NCI-H69 (cell line): ENCODE results near the gene MGME1.

Experiments
- DNase-seq: peaks from one replicate; lab custom pipeline; 2025; lab: John Stamatoyannopoulos, UW

MGME1 gene

DNA sequence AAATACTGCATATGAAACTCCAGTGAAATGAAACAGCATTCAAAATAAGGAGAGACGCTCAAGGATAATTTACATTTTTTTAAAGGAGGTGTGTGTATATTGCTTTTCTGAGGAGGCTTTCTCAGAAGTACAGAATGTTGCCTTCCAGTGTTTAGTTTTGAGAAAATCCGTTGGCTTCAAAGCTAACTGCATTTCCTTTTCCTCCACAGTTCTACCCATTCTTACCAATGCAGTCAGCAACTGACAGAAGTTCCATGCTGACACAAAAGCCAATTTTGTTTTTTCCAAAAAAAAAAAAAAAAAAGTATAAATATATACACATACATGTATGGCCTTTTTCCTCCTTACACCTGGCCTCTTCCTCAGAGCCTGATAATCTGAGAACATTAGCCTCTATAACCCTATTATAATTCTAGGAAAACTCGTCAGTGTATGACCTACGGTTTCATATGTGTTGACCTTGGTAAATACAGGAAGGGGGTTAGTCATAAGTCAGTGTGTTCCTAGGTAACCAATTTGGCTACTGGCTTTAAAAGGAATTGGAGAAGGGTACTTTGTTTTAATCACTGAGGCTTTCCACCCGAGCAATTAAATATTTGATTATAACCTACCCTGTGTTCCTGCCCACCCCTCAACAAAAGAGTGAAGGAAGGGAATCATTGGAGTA is 24.2 kb downstream of the MGME1 start:
- DNase-seq: peak; percentile 94

DNA sequence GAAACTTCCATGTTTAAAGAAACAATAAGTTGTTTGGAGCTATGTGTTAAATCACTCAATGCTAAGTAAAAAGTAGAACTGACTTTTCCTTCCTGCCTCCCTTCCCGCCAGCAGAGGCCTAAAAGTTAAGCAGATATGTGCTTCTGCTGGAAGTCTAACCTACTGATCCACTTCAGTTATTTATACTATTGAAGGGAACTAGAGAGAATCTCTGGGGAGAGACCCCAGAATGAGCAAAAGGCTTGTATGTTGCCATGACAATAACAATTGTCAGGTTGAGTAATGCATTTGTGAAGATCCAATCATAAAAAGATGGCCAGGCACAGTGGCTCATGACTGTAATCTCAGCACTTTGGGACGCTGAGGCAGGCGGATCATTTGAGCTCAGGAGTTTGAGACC is 24.7 kb downstream of the MGME1 start:
- DNase-seq: peak; percentile 64

DNA sequence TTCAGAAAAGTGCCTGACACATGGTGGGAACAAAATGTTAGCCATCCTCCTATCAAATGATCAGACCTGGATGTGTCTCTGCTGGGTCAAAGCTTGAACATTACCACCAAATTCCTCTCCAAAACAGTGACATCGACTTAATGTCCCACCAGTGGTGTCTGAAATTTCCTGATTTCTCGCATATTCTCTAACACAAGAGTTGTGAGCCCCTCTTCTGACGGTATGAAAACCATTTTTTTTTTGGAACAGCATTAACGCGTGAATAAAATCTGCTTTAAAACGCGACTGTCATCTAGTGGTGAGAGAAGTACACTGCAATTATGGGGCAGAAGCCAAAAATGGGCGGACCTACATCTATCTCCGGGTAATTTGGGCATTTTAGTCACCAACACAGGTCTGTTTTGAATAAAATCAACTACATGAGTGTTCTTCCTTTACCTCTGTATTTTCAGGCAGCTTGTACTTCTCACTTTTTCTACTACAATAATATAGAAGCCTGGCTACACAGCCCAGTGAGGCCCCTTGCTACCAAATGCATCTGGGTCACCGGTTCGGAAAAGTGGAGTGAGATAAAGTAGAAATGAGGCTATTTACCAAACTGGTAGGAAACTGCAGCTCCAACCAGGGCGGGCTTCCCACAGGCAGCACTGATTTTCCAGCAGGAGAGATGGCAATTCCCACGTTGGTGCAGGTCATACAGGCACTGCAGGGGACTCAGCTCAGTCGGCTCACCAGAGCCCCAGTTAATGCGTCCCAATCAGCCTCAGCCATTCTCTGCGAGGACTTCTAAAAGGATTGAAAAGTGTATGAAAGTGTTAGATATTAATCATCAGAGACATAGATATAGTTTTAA is 27.4 kb downstream of the MGME1 start:
- DNase-seq: peak; percentile 74

DNA sequence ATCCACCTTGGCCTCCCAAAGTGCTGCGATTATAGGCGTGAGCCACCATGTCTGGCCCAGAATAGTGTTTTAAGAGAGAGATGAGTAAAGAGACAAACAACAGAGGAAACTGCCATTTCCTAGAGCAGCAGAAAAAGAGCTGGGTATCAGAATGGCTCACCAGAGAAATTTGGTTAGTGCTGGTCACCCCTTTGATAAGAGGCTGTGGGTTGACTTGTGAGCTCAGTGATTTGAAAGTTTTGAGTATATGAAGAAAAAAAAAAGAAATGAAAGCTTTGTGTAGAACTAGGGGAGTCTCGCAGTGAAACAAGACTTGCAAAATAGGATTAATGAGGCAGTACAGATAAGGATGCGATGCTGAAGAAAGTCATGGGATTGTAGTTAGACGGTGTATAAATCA is 29.6 kb downstream of the MGME1 start:
- DNase-seq: no peak

DNA sequence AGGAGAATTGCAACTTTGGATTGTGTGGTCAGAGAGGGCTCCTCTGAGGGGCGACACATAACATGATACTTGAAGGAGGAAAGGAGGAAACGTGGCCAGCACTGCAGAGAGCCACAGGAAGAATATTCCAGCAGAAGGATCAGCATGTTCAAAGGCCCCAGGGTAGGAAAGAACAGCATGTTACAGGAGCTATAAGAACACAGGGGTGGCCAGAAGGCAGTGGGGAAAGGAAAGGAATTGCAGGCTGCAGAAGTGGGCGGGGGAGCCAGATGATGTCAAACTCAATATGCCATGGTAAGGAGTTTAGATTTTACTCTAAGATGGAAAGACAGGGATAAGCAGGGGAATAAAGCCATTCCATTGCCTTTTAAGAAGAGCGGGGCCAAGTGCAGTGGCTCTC is 30.7 kb downstream of the MGME1 start:
- no peak for DNase-seq

DNA sequence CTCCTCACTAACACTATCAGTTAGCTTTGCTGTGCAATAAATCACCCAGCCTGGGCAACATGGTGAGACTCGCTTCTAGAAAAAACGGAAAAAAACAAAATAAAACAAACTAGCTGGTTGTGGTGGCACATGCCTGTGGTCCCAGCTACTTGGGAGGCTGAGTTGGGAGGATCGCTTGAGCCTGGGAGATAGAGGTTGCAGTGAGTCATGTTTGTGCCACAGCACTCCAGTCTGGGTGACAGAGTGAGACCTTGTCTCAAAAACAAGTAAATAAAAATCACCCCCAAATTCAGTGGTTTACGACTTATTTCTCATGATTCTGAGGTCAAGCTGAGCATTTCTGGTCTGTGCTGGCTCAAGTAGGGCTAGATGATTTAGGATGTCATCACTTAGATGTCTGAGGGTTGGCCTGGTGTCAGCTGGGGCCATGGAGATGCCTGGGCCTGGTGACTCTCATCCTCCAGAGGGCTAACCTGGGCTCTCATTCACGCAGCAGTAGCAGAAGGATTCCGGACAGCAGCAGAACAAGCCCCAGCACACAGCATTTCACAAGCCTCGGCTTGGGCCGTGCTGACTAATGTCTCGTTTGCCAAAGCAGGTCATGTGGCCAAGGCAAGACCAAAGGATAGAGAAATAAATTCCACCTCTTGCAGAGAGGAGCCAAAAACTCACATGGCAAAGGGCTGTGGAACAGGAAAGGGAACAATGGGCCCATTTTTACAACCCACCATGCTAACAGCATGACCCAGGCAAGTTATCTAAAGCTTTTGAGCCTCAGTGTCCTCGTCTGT is 32.5 kb downstream of the MGME1 start:
- DNase-seq: no peak

DNA sequence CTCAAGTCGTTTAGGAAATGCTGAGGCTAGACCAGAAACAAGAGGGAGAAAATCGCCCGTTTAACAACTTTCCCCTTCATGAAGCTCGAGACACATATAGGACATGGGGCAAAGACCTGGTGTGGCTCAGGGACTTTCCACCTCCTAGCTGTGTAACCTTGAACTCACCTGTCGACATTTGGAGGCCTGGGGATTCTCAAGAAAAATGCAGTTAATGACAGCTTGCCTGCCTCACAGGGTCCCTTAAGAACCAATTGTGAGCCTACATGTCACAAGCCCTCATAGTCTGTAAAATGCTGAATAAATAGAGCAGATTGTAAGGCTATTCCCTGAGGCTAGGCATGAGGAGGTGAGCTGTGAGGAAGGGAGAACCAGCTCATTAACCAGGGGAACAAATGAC is 35.1 kb downstream of the MGME1 start:
- peak; percentile 29 for DNase-seq

DNA sequence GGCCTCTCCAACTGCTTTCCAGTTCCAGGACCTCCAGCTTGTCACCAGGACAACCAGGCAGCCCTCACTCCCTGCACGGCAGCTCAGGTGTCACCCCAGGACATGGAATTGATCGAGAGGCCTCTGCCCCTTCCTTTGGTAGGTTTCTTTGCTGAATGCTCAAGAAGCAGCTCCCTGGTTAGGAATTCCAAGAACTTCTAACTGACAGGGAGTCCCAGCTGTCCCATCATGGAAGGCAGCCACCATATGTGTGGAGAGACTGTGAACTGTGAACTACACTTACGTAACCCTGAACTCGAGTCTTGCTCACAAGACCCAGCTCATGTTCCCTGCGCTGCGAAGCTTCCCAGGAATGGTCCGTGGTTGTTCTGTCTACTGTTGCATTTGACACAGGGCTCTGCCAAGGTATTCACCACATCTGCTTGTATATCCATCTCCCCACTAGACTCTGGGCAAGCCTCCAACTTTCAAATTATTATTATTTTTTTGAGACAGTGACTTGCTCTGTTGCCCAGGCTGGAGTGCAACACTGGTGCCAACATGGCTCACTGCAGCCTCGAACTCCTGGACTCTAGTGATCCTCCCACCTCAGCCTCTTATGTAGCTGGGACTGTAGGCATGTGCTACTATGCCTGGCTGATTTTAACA is 35.7 kb downstream of the MGME1 start:
- DNase-seq: peak; percentile 19

DNA sequence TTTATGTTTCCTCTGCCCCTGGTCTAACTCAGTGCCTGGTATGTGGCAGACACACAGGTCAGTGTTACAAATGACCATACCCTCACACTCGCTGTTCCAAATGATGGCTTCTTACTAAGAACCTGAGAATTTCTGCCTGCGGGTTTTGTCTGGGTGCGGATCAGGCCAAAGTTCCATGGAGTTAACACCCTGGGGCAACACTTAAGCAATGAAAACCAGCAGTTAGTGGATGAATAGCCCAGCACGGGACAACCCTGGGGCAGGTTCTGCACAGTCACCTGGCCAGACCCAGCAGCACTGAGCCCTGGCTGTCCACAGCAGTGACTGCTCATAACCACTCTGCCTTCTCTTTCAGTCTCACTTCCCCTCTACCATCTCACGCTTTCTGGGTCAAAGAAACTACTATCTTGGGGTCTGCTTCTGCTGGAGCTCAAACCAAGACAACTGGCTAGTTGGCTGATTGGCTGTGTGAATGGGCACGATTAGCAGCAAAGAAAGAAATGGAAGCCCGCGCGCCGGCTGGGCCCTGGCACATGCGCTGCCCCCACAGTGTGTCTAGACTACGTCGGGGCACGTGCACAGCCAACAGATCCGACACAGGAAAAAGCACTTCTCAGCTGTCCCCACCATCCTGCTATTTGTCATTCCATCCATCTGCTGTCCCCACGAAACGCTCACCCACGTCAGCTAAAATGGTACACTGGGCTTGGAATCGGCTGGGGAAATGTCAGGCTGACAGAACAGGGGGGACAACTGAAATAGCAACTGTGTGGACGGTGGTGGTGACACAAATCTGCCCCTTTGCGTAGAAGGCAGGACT is 36.6 kb downstream of the MGME1 start:
- DNase-seq: peak; percentile 76

DNA sequence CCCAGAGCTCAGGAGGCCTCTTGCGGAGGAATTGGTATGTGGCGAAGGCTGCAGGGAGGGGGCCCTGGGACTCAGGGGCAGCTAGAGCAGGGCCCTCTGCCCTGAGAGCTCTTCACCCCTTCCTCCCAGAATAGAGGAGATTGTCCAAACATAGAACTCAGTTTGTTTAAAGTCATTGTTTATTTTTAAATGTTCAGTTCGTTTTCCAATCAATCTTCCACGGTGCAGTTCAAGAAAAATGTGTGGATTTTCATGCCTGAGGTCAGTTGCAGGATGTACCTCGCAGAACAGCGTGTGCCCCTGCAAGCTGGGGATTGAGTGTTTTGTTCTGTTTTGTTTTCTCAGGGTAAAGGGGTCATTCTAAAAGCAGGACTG is 37.2 kb downstream of the MGME1 start:
- DNase-seq: no peak

DNA sequence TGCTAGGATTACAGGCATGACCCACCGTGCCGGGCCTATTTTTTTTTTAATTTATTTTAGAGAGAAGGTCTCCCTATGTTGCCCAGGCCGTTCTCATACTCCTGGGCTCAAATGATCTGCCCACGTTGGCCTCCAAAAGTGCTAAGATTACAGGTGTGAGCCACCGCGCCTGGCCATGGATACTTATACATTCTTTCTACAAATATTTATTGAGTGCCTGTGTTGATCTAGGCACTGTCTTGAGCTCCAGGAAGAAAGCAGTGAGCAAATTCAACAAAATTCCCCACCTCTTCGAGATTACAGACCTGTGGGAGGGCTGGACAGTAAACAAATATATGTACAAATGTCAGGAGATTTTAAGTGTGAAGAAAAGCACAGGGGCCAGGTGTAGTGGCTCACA is 37.9 kb downstream of the MGME1 start:
- DNase-seq: no peak

DNA sequence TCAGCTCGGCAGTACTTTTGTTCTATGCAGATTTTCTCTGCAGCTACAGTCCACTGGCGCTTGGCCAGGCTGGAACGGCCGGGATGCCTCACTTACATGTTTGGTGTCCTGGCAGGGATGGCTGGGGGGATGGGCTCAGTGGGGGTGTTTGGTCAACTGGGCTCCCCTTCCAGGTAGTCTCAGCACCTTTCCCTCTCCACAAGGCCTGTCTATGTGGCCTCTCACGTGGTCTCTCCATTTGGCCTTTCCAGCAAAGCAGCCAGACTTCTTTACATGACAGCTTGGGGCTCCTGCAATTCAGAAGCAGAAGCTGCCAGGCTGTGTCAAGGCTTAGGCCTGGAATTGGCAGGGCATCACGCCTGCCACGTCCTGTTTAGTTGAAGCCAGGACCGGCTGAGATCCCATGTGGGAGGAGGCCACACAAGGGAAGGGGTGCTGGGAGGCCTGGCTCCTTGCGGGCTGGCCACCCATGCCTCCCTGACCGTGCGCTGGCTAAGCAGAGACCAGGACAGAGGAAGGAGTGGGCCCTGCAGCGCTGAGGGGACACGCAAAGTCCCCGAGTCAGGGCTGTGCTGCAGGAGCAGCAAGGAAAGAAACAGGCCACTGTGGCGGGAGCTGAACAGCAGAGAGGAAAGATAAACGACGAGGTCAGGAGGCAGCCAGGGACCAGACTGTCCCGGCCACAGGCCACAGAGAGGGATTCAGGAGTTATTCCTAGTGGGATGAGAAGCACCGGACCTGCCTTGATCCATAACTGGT is 38.9 kb downstream of the MGME1 start:
- no peak for DNase-seq

DNA sequence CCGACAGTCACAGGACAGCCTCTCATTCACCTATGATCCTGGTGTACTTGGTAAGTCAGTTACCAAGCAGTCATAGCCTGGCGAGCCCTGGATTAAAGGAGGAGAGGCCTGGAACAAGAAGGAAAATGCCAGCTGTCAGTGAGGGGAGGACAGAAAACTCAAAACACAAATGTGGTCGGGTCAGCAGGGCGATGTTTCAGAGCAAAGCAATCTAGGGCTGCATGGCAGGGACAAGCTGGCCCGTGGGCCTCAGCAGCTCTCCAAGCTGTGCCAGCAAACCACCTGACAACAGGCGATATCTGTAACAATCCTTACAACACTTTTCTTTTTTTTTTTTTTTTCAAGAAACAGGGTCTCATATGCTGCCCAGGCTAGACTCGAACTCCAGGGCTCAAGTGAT is 40.3 kb downstream of the MGME1 start:
- no peak for DNase-seq

DNA sequence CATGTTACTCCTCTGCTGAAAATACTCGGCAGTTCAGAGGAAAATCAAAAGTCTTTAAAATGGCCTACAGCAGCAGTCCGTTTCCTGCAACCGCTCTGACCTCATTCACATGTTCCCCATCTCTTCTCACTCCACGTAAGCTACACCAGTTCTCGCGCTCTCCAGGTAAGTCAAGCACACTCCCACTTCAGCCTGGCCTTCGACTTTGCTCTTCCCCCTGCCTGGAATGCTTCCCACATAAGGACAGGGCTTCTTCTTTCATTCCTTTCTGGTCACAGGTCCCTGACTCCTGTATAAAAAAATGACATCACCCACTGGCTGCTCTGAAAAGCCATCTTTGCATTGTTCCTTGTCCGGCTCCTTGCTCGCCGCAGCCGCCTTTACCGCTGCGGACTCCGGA is 42.7 kb downstream of the MGME1 start:
- no peak for DNase-seq

DNA sequence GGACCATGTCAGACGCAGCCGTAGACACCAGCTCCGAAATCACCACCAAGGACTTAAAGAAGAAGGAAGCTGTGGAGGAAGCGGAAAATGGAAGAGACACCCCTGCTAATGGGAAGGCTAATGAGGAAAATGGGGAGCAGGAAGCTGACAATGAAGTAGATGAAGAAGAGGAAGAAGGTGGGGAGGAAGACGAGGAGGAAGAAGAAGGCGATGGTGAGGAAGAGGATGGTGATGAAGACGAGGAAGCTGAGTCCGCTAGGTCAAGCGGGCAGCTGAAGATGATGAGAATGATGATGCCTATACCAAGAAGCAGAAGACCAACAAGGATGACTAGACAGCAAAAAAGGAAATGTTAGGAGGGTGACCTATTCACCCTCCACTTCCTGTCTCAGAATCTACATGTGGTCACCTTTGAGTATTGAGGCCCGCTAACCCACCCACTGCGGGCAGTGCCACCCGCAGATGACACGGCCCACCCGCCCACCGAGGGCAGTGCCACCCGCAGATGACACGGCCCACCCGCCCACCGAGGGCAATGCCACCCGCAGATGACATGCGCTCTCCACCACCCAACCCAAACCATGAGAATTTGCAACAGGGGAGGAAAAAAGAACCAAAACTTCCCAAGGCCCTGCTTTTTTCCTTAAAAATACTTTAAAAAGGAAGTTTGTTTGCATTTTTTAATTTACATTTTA is 43.3 kb downstream of the MGME1 start:
- no peak for DNase-seq

DNA sequence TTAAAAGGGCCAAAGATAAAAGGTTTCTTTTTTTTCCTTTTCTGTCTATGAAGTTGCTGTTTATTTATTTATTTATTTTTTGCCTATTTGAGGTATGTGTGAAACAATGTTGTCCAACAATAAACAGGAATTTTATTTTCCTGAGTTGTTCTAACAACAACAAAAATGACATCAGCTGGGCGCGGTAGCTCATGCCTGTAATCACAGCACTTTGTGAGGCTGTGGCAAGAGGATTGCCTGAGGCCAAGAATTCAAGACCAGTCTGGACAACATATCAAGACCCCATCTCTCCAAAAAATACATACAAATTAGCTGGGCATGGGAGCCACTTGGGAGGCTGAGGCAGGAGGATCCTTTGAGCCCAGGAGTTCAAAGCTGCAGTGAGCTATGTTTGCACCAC is 44.1 kb downstream of the MGME1 start:
- no peak for DNase-seq

DNA sequence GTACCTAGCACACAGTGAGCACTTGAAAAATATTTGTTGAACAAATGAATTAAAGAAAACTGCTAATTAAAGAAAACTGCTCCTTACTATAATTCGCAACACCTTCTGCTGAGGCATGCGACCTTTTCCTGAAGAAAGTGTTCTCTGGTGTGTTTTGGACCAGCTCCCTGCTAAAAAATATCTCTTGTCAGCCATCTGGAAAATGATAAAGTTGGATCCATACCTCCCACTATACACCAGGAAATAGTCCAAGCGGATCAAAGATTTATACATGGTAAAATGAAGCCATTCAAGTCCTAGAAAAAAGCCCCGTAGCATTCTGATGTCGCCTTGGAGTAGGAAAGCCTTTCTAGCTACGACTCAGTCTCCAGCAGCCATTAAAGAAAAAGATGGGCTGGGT is 45.6 kb downstream of the MGME1 start:
- no peak for DNase-seq

DNA sequence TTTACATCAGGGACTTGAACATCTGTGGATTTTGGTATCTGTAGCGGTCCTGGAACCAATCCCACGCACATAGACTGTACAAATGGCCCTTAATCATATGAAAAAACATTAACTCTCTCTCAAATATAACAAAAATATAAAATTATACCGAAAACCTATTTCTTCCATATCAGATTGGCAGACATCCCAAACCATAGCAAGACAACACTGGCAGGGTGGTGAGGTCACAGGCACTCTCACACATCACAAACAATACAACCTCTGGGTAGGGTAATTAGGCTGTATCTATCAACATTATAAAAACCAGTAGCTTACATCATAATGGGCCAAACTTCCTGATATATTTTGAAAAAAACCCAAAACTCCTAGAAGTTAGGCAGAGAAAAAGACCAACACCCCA is 48.0 kb downstream of the MGME1 start:
- no peak for DNase-seq

DNA sequence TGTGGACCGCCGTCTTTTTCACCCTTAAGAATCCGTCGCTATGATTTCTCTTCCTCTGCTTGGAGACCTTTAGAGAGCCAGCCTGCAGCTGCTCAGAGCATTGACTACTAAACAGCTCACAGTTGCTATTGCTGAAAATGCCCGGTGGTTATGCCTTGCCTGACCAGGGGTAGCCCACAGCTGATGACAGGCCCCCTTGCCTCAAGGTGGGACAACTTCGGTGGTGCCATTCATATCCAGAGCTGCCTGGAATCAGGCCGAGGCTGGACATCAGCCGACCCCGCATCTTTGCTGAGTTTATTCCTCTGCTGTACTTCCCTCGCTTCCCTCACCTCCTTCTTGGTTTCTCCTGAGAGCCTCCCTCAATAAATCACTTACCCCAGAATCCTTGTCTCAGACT is 49.3 kb downstream of the MGME1 start:
- no peak for DNase-seq

DNA sequence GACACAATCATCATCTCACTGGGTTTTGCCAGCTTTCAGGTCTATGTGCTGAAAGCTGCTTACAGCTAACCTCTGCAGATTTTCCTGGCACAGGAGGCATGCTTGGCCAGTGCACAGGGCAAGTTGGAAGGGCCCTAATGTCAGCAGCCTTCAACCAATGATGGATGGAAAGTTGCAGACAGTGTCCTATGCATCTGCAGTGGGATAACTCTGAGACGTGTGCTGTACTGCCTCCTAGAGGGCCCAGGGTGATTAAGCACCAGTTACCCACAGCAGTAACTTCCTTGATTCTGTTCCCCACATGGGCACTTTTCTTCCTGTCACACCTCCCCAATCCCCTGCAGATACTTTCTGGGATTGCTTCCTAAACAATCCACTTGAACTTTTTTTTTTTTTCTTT is 50.2 kb downstream of the MGME1 start:
- DNase-seq: peak; percentile 45
